Activated CD8-positive, alpha-beta memory T cell treated with anti-CD3 and anti-CD28 coated beads for 1 hour (primary cell): Measurements from ENCODE around the gene YDJC.
A peak's percentile ranks its signal among the peaks of the same experiment; 100 is the strongest.
"Not testable (repeated sequence)": the region's sequence is repeated elsewhere in the genome, so short reads cannot be mapped to it uniquely, and the experiment has no call there.

Experiments used
- DNase-seq, 2 donors: peaks; one replicate each; pipeline ENCODE4 v3.0.0-alpha.2; 2020; ENCODE audit warnings: low read depth in 1 of 2; ENCODE audit errors: extremely low read depth in 1 of 2

YDJC gene

DNA sequence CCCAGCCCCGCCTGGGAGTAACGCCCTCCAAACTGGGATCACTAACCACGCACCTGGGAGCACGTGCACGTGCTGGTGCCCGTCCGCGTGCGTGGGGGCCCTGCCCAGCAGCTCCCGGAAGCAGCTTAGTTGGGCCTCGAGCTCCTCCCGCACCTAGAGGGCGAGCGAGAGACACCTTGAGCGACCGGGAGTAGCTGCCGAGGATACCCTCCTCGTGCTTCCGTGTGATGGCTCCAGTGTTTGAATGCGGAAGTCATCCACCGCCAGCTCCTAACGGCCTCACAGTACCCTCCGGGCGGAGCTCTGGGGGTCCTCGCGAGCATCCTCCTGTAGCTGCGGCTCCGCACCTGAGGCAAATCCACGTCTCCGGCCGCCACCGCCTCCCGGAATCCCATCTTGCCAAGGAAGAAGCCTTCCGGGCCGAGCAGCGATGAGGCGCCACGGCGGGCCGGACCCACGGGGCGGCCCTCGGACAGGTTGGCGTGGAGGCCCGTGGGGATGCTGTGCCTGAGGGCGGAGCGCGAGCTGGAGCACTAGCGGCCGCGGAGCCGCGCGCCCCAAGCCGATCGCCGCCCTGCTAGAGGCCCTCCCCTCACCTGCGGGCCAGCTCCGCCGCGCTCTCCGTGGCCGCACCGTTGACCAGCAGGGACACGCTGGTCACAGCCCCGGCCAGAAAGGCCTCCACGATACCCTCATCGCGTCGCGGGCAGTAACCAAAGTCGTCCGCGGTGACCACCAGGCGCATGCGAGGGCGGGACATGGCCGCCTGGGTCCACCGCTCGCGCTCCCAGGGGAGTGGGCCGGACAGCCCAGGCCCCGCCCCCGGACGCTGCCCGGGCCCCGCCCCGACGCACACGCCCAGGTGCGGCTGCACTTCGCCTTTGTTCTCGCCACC lies at the start of gene YDJC:
YDJC (minus strand) TSS at position 768 of the 895 bp plus-strand sequence; CDS start at position 760, 8 bp downstream.
- DNase-seq: peak; percentile 84 to 95

- no peak for DNase-seq
Measured at GRCh38 chr22:21679383-21679782, 49.6 kb upstream of the YDJC start.

DNA sequence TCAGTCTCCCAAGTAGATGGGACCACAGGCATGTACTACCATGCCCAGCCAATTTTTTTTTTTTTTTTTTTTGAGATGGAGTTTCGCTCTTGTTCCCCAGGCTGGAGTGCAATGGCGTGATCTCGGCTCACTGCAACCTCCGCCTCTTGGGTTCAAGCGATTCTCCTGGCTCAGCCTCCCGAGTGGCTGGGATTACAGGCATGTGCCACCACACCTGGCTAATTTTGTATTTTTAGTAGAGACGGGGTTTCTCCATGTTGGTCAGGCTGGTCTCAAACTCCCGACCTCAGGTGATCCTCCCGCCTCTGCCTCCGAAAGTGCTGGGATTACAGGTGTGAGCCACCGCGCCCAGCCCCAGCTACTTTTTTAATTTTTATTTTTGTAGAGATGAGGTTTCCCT lies 49.0 kb upstream of the YDJC start:
- DNase-seq: not testable (repeated sequence)

DNA sequence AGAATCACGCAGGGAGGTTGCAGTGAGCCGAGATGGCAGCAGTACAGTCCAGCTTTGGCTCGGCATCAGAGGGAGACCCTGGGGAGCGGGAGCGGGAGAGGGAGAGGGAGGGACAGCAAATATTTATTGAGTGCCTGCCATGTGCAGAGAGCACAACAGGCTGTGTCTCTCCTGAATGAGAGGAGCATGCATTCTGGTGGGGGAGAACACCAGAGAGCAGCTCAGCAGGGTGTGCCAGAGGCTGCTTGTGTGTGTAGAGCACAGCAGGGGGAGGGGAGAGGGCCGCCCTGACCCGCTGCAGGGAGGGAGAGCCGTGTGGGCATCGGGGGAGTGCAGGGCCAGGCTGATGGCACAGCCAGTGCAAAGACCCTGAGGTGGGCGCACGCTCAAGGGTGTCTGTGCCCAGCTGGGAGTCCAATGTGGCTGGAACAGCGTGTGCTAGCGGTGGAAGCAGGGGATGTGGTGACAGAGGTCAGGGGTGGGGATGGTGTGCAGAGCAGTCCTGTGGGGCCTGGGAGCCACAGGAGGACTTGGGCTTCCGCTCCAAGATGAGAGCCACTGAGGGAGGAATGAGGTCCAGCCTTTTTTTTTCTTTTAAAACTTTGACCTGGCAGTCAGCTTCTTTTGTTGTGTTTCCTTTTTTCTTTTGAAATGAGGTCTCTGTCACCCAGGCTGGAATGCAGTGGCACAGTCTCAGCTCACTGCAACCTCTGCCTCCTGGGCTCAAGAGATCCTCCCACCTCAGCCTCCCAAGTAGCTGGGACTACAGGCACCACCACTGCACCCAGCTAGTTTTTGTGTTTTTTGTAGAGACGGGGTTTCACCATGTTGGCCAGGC lies 48.0 kb upstream of the YDJC start:
- no peak for DNase-seq

GRCh38 chr22:21674638-21675245 lies 44.9 kb upstream of the YDJC start:
- DNase-seq: no peak

GRCh38 chr22:21673534-21674321 lies 43.9 kb upstream of the YDJC start:
- DNase-seq: no peak

DNA sequence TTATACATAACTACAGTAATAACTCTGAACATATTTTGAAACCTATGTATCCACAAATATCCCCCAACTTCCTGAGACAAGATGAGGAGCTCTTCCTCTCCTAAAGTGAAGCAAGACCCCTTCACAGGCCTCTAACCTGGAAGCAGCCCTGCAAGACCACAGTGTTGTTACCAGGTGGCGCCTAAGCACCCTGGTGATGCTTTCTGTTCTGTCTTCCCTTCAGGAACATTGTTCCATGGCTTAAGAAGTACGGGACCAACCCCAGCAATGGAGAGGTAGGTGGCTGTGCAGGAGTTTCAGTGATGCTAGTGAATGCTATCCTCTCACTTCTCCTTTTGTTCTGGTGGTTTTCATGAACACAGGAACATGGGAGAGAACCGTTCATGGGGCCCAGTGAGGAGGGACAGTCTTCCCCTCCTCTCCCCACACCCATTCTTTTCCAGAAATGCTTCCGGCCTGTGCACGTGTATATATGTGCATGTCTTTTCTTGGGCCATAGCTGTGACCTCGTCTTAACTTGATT lies 42.3 kb upstream of the YDJC start:
- DNase-seq: no peak

DNA sequence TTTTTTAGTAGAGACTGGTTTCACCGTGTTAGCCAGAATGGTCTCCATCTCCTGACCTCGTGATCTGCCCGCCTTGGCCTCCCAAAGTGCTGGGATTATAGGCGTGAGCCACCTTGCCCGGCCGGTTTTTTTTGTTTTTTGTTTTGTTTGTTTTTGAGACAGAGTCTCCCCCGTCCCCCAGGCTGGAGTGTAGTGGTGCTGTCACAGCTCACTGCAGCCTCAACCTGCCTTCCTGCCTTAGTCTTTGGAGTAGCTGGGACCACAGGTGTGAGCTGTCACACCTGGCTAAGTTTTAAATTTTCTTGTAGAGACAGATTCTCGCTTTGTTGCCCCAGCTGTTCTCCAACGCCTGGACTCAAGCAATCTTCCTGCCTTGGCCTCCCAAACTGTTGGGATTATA lies 39.2 kb upstream of the YDJC start:
- DNase-seq: no peak

DNA sequence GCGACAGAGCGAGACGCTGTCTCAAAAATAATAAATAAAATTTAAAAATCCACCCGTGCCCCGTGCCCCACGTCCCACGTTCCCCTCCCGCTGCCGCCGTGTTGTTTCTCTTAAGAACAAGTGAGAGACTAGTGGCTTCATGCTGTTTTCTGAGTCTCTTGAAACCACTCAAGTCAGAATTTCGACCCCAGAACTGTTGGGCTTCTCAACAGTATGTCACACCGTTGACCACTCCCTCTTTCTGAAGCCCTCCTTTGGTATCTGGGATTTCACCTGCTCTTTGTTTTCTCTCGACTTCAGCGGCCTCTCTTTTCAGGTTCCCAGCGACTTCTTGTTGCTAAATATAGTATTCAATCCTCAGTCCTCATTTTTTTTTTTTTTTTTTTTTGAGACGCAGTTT lies 37.0 kb upstream of the YDJC start:
- no peak for DNase-seq

GRCh38 chr22:21665047-21665851 lies 35.4 kb upstream of the YDJC start:
- DNase-seq: no peak

- no peak for DNase-seq
Measured at GRCh38 chr22:21663738-21664137, 33.9 kb upstream of the YDJC start.

DNA sequence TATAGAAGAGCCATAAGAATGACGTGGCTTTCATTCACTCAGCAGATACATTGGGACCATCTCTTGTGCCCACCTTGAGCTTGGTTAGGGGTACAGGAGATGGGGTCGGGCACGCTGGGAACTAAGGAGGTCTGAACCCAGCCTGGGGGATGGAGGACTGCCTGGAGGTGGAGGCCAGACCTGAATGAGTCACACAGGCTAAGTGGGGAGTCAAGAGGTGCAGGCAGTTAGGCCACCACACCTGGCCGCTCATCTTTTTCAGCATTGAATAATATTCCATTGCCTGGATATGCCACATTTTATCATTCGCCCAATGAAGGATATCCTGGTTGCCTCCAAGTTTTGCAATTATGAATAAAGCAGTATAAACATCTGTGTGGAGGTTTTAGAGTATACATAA lies 32.2 kb upstream of the YDJC start:
- no peak for DNase-seq

DNA sequence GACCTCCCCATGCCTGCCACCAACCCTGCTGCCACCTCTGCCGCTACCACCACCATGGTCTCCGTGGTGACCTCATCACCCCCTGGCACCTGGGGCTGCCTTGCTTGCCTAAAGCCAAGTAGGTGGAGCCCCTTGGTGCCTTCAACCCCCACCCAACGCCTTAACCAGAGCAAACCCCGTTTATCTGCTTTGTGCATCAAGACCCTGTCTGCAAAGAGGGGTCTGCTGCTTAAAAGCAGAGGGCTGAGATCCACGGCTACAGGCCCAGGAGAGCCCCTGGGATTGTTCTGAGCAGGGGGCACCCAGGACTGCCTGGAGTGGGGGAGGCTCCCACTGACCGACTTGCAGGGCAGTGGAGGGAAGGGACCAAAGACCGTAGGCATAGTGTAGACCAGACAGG lies 31.1 kb upstream of the YDJC start:
- no peak for DNase-seq

GRCh38 chr22:21659864-21660525 lies 30.2 kb upstream of the YDJC start:
- DNase-seq: no peak

GRCh38 chr22:21657360-21658032 lies 27.7 kb upstream of the YDJC start:
- DNase-seq: peak in 1 of 2 donors; percentile 66

DNA sequence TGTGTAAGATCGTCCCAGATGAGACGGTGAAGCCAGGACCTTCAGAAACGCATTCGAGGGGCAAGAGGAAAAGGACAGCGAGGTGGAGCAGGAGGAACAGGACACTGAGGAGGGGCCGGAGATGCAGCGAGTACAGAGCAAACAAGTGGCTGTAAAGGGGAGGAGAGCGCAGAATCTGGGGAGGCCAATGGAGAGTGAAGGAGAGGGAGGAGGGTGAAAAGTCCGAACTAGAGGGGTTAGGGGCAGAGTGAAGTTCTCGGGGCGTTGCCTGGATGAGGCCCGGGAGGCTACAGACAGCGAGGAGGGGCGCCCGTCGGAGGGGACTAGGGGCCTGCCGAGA lies 27.2 kb upstream of the YDJC start:
- DNase-seq: no peak

- no peak for DNase-seq
Measured at GRCh38 chr22:21652547-21653545, 23.0 kb upstream of the YDJC start.
